ENCODE data around the gene ZDHHC14.

The ZDHHC14 gene

DNA sequence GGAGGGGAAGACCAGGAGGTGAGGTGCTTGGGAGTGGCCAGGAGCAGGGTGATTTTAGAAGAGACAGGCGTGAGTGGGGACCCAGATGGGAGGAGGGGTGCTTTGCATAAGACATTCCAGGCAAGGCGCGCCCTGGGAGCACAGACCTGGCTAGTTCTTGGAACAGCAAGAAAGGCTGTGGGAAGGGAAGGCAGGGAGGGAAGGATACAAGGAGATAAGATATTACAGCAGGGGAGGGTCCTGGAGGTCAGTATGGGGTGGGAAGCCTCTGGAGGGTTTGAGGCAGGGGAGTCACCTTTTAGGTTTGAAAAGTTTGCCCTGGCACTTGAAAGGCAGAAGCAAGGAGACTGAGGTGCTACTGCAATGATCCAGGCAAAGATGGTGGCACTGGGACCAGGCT, 111.8 kb downstream of the ZDHHC14 start:
- no peak for DNase-seq (ENCODE audit: low read depth in 3 of 3)

DNA sequence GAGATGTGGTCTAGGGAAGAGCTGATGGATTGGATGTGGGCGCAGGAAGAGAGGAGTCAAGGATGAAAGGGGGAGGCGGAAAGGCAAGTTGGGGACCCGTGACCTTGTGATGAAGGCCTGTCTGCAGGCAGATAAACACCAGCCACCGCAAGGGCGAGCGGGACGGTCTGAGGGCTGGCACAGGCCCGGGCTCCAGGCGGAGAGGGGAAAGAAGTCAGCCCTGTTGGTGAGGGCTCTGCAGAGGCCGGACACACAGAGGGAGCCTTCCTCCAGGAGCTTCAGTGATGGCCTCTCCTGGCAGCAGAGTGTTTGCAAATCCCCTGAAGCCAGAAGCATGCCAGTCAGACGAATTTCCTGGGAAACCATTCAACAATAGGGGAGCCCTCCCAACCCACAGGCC, 112.2 kb downstream of the ZDHHC14 start:
- DNase-seq (ENCODE audit: low read depth in 3 of 3), result no peak

DNA sequence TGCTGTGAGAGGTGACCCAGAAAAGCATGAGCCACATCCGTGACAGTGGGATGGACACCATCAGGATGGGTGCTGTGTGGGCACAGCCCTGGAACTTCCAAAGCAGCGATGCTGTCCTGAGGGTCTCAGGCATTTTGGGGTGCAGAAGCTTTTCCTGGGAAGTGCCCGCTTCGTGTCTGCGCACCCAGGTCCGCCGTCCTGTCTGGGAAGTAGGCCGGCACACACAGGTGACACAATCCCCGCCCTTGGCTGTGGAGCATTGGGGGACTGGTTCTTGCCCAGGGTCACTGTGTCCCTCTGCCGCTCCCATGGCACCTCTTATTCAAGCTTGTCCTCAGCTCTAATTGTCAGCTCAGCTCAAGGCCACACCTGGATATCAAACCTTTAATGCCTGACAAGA, 112.6 kb downstream of the ZDHHC14 start:
- DNase-seq (ENCODE audit: low read depth in 3 of 3), result no peak

DNA sequence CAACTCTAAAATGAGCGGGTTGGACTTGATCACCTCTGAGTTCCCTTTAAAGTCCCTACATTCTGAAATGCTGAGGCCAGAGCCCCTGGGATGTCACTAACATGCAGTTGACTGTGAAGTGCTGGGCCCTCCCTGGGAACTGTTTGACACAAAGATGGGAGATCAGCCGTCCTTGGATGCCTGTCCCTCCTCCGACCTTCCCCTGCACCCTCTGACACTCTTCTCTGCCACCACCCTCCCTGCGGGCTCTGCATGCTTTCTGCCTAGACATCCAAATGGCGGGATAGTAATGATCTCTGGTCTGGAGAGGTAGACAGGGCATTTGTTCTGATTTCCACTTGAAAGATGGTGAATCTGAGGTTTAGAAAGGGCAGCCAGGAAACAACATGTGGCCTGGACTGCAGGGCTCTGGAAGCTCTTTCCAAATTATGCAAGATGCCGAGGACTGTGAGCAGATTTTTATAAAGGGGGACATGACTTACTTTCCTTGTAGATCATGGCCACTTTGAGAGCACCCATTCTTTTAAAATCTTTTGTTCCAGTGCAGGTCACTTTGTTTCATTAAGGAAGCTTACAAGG, 113.2 kb downstream of the ZDHHC14 start:
- DNase-seq (ENCODE audit: low read depth in 3 of 3), result no peak

DNA sequence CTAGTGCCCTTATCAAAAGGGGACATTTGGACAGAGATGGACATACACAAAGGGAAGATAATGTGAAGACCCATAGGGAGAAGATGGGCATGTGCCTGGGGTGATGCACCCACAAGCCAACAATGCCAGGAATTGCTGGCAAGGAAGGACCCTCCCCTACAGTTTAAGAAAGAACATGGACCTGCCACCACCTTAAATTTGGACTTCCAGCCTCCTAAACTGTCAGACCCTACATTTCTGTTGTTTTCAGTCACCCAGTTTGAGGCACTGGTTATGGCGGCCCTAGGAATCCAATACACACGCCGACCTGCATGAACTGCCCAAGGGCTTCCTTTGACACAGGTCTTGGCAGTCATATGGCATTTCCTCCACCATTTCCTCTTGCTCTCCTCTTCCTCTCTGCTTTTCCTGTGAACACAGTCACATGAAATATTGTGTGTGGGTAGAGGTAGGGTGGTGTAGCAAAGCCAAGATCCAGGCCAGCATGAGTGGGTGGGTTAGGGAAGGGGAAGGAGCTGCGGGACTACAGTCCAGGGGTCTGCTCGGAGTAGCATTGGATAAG, 115.6 kb downstream of the ZDHHC14 start:
- no peak for DNase-seq (ENCODE audit: low read depth in 3 of 3)

DNA sequence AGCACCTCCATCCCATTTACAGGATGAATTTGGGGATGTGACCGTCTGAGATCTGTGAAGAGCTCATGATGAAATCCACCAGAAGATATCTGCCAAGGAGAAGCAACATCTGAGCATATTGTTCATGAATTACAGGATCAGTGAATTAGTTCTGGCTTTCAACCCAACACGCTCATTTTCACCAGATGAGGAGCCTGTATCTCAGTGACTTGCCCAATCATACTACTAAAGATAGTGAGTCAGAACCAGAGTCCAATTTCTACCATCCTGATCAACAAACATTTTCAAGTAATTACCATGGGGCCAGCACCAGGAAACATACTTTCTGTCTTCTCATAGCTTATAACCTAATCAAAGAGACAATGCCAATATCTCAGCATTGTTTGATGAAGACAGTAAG, 116.6 kb downstream of the ZDHHC14 start:
- DNase-seq (ENCODE audit: low read depth in 3 of 3), result no peak

DNA sequence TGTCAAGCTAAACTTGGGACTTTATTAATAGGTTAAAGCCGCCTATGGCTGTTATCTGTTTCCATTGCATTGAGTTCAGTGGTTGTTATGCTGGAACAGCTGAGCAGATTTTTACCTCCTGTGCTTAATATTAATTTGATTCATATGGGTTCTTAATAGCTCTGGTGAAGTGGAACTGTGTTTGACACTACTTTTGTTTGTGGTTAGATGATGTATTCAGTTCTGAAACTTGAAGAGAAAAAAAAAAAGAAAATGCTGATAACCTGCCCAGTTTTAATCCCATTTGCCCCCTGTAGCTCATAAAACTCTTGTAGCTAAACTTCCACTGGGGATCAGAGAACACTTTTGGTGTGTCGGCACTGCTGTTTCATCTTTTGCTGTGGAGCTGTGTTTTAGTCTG, 117.8 kb downstream of the ZDHHC14 start:
- no peak for DNase-seq (ENCODE audit: low read depth in 3 of 3)

DNA sequence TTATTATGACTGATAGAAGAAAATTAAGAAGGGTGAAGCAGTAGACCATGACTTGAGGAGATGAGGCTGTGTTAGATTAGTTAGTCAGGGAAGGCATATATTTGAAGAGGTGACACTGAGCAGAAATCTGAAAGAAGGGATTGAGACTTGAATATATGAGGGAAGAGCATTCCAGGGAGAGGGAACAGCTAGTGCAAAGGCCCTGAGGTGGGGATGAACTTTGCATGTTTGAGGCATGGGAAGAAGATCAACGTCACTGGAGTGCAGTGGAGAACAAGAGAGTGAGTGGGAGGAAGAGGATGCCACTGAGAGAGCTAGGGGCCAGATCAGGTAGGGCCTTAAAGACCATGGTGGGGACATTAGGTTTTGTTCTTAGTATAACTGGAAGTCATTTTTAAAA, 119.0 kb downstream of the ZDHHC14 start:
- DNase-seq (ENCODE audit: low read depth in 3 of 3), result no peak

DNA sequence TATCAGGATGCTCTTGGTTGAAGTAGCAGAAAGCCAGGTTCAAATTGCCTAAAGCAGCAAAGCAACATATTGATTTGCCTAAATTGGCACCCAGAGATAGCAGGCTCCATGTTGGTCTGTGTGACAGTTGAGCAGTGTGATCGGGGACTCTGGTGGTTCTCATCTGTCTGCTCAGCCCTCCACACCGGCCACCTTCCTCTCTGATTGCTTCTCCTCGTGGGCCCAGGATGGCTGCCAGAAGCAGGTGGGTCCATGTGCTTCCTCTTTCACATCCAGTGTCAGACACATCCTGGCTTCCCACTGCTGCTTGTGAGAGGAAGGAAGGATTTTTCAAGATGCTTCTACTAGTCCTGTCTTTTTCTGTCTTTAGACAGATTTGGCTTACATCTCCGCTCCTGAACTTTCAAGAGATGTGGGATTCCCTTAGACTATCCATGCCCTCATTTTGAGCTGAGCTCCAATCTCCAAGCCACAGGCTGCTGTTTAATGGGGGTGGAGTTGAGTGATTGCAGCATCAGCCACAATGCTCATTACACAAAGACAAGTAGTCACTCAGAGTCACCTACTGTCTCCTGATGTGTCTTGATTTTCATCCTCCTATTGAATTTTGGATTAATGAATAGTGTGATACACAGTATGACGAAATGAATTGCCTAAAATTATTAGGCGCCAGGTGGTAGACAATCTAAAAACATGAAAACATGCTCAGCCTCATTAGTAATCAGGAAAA, 122.2 kb downstream of the ZDHHC14 start:
- DNase-seq (ENCODE audit: low read depth in 3 of 3), result no peak

DNA sequence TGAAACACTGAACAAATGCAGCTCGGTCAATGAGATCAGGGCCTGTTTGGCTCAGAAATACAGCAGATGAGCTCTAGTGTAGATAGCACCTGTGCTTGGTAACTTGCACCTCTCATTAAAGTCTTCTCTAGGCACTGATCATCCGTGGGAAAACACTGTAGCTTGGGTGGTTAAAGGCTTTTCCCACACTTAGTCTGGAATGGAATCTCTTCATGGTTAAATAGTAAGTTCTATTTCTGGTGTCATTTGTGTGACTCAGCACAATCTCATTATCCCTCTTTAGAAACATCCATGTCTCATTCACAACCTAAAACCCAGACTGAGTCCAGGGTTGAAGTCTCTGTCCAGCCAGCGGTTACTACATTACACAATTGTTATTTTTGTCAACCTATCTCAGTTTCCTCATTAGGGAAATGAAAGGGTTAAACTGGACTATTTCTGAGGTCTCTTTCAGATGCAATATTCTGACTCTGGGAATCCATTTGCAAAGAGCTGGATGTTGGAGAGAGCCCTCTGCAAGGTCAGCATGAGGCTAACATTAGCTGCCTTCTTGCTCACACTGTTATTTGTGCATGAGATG, 125.0 kb downstream of the ZDHHC14 start:
- DNase-seq (ENCODE audit: low read depth in 3 of 3), result no peak

DNA sequence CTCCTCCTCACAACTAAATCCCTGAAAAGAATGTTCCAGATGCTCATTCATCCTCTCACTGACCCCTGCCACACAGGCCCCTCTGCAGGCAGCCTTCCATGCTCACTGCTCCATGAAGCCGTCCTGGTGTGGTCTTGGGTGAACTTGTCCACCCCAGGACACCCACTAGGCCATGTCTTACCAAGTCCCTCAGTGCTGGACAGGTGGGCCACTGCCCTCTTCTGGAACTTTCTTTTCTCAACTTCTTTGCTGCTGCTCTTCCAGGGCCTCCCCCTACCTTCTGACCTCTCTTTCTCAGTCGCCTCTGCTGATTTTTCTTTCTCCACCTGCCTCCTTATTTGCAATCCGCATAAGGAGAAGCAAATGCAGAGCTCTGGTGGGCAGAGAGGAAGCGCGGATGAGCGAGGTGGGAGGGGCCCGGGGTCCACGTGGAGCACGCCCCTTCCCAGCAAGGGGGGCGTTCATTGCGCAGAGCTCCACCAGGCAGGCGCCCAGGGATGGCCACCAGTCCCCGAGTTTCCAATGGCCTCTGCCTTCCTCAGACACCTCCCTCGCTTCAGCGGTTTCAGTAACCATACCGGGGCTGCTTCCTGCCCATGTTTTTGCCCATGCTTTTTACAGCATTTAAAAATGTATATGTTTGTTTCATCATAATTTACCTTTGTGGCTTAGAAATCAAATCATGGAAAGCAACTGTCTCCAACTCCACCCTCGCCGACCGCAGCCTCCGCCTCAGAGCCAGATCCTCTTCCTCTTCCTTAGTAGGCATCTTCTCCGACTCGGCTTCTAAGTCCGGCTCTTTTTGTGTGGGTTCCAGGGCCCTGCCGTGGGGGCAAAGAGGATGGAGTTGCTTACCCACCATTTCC, 129.6 kb downstream of the ZDHHC14 start:
- DNase-seq (ENCODE audit: low read depth in 3 of 3), result no peak

DNA sequence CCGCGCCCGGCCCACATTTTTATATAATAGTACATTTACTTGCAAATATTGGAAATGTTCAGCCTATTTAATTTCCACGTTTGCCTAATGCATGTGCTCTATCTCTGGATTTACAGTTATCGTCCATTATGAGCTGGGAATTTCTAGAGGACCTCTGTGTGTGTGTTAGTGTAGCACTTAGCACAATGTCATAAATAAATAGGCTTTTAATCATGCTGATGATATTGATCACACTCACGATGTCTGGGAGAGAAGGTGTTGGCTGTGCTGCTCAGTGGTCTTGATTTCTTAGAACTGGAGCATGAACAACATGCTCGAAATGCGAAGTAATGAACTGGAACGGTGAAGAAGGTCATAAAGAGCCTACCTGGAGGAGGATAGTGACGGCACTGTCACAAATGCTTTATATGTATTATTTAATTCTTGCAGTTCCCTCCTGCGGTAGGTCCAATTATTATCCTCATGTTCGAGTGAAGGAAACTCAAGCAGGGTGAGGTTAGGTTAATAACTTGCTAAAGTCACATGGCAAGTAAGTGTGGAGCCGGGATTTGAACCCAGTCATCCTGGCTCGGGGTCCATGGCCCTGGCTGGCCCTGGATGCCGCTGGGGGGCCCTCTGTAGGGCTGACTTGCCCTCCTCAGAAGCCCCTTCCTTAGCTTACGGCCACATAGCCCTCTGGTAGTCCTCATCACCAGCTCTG, 130.8 kb downstream of the ZDHHC14 start:
- DNase-seq (ENCODE audit: low read depth in 3 of 3), result no peak

DNA sequence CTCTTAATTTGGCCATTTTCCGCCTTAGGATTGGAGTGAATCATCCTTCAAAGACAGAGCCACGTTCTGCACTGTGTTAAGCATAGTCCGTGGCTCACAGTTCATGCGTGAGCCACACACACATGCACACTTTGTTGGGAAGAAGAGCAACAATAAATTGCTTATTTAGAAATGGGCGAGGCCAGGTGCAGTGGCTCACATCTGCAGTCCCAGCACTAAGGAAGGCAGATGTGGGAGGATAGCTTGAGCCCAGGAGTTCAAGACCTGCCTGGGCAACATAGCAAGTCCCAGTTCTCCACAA, 131.3 kb downstream of the ZDHHC14 start:
- no peak for DNase-seq (ENCODE audit: low read depth in 3 of 3)

DNA sequence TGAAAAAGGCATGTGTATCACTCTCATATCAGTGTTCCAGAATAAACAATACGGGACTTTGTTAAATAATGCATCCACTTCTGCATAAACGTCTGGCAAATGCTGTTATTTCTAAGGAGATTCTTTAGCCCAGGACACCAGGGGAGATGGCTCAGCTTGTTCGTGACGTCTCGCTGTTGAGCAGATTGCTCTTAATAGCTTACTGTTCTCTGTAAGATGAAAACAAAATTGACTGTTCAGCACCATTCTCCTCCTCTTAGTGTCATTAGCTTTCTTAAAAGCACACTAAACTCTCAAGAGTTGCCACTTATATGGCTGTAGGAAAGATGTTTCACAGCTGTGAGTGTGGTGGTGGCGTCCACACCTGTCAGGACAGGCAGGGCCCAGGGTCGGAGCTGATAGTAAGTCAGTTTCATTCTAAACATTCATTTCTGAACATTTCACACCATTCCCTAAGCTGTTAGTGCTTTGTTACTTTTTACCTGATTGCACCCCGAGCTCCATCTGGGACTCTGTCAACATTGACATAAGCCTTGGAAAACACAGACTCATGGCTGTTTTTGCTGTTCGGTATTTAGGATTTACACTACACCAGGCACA, 132.1 kb downstream of the ZDHHC14 start:
- DNase-seq (ENCODE audit: low read depth in 3 of 3), result no peak

DNA sequence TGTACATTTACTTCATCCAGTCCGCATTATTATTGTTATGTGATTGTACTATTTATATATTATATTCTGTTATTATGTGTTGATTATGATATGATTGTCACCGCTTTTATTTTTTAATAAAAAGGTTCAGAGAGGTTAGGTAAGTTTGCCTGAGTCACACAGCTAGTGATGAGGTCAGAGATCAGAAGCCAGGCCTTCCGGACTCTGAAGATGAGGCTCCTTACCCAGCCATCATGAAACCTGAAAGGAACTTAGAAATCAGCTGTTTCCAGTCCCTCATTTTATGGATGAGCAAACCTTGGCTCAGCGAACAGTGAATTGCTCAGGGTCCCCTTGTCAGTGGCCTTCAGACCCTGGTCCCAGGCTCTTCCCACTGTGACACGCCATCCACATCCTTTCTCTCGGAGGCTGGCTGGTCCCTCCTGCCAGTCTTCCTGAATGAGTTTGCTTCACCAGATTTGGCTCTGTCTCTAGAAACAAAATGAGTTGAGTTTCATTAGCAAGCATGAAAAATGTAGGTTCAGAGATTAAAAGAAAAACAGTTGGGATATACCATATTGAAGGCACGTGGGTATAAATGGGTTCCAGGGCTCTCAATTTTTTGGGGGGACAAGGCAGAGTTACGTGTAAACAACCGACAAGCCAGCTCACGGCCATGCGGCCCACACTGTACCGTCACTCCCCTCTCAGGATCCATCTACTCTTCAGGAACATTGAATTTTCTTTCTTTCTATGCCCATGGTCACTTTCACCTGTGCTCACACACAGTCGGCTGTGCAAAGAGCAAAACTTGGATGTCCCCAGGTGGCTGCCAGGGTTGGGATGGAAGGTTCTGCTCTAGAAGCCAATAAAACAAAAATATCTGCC, 132.9 kb downstream of the ZDHHC14 start:
- no peak for DNase-seq (ENCODE audit: low read depth in 3 of 3)

DNA sequence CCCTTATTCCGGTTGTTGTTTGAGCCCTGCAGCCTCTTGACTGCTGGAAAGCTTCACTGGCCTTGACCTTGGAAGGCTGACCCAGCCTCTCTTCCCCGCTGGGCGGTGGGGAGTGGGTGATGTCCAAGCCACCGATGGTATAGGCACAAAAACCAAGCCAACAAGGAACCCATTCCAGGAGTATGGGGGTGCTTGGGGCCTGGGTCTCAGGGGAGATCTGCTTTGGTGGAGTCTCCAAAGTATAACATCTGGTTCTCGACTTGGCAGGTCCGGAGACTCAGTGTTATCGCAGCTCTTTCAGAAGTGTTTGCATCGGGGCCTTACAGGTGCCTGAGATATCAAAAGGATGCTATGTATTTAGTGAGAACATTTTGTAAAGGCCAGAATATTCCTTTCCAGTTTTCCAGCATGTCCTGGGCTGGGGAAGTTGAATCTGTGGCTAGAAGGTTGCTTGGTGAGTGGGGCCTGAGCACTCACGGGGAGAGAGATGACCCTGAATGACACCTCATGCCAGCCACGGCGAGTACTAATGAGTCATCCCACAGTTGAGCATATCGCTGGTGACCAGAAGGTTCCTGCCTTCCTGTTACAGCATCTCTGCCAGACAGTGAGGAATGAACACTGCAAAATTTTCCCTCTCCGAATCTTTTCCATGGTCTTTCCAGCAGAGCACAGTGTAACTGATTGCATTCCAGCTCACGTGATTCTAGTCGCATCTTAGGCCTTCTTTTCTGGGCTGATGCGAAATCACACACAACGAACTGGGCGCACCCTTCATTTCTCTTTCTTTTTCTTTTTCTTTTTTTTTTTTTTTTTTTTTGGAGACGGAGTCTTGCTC, 133.9 kb downstream of the ZDHHC14 start:
- no peak for DNase-seq (ENCODE audit: low read depth in 3 of 3)

DNA sequence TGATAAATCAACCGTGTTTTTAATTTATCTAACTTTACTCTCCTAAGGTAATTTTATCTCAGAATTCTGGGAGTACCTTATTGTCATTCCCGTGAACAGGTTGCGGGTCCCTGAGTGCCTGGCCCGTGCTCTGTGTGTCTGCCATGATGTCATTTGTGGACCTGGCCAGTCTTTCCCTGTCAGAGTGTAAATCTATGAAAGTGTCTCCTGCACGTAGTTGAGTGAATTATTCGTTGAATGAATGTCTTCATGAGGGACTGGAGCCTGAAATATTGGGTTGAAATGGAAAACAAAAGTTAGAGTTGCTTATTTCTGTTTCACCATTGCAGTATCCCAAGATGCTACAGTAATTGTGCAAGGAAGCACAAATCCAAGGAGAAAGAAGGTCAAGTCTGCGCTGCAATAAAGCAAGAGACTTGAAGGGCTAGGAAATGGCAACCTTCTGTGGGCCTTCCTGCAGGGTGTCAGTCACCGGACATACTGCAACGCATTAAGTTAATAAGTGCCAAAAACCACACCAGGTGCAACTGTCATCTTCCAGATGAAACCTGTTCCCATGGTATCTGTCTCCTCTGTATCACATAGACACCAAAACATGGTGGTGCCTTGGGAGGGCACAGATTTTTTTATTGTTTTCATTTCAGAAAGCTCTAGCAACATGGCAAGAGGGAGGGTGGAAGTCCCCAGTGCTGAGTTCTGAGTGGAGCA, 135.5 kb downstream of the ZDHHC14 start:
- DNase-seq (ENCODE audit: low read depth in 3 of 3), result no peak

DNA sequence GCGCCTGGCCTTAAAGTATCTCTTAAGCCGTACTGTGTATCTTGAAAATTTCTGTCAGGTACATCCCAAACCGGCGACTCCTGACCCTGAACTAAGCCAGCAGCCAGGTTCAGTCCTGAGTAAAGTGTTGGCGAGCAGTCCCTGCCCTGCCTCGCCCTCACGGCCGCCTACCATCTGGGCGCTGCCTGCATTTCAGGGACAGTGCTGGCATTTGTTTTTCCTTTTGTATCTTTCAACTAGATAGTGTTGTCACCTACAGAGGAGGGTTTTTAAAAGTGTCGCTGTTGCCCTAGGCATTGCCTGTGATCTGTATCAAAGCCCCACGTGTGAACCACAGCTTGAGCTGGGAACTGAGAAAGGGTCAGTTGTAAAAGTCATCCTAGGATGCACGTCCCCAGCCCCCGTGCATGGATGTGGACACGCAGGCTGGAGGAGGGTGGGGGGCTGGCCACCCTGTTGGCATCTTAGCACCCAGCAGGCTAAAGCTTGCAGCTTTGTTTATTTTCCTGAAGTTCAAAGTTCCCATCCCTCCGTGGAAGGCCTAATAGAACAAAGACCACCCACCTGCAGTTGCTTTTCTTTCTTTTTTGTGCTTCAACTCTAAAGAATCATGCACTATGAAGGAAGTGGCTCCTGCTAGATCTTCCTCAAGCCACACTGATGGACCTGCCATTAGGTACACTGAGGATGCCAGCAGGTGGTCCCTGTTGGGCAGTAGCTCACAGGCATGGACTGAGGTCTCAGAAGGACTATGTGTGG, 136.8 kb downstream of the ZDHHC14 start:
- DNase-seq (ENCODE audit: low read depth in 3 of 3), result no peak
